ENCODE results near the gene ITPR1. TPM values are rescaled to one million over a fixed set of nuclear protein-coding genes. Genes with fewer than 3 reads are reported as not detected.

ITPR1 gene
- total RNA-seq, 4 donors from 2014 or later, result 12.1 to 68.7 (median 25.6) TPM

DNA sequence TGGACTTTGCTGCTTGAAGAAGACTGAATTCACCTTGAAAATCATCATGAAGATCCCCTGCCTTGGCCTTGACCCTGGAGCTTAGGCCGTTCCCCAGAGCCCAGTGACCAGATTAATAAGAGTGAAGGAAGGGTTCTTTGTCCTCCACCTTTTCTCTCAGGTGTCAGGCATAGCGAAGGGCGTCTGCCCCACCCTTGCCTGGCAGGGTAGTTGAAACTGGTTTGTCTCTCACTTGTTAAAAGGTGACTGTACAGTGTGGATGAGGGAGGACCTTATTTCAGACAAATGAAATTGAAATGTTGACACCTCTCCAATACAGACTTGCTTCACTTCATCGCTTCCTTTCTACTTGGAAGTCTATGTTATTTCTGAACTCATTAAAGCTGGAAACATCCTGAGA is 262.4 kb downstream of the ITPR1 start:
- 39 to 73% methylated on average over 4 of the region's 4 CpGs for WGBS, 2 donors
- no peaks in the 10 kb centered on the region for H3K9me3 ChIP-seq
- intact Hi-C loops (cut with DNase I), result no loop called here
- no peak for DNase-seq
- H3K27ac ChIP-seq, result peak overlapping the region; percentile 58 to 86 (median 82)
- peaks cover 0 to under 1% (median 0%) of the 10 kb centered on the region in 3 donors for H3K36me3 ChIP-seq
- no peaks in the 10 kb centered on the region for H3K27me3 ChIP-seq
- H3K4me3 ChIP-seq, result no peak overlapping the region
- TF ChIP-seq, protein P1, sequence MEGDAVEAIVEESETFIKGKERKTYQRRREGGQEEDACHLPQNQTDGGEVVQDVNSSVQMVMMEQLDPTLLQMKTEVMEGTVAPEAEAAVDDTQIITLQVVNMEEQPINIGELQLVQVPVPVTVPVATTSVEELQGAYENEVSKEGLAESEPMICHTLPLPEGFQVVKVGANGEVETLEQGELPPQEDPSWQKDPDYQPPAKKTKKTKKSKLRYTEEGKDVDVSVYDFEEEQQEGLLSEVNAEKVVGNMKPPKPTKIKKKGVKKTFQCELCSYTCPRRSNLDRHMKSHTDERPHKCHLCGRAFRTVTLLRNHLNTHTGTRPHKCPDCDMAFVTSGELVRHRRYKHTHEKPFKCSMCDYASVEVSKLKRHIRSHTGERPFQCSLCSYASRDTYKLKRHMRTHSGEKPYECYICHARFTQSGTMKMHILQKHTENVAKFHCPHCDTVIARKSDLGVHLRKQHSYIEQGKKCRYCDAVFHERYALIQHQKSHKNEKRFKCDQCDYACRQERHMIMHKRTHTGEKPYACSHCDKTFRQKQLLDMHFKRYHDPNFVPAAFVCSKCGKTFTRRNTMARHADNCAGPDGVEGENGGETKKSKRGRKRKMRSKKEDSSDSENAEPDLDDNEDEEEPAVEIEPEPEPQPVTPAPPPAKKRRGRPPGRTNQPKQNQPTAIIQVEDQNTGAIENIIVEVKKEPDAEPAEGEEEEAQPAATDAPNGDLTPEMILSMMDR (IDR thresholded peaks at IDR 0.05), result no peak
- no peak for TF ChIP-seq POLR2A (IDR thresholded peaks at IDR 0.05)
- peaks cover 15 to 72% (median 17%) of the 10 kb centered on the region in 3 donors for H3K4me1 ChIP-seq

GRCh38 chr3:4756057-4756775 is 263.1 kb downstream of the ITPR1 start:
- no peak overlapping the region for H3K4me3 ChIP-seq
- no peaks in the 10 kb centered on the region for H3K9me3 ChIP-seq
- peaks cover 8 to 65% (median 11%) of the 10 kb centered on the region in 3 donors for H3K4me1 ChIP-seq
- peak overlapping the region; percentile 58 to 86 (median 82) for H3K27ac ChIP-seq
- intact Hi-C loops (cut with DNase I), result no loop called here
- no peaks in the 10 kb centered on the region for H3K27me3 ChIP-seq
- H3K36me3 ChIP-seq, result peaks cover 0 to 7% (median 0%) of the 10 kb centered on the region in 3 donors
- 62 to 70% methylated on average over 10 of the region's 10 CpGs for WGBS, 2 donors
- TF ChIP-seq POLR2A (IDR thresholded peaks at IDR 0.05), result no peak
- TF ChIP-seq, protein P1 (IDR thresholded peaks at IDR 0.05), result no peak
- no peak for DNase-seq

- WGBS, 2 donors, result 81 to 95% methylated on average over 3 of the region's 3 CpGs
- Histone ChIP-seq H3K4me3 (no peak overlapping the region), H3K4me1 (peaks cover 1 to 62% (median 5%) of the 10 kb centered on the region in 3 donors), H3K27ac (peak overlapping the region in 3 of 4 donors; percentile 80 to 86 (median 83)), H3K27me3 (no peaks in the 10 kb centered on the region), H3K9me3 (no peaks in the 10 kb centered on the region), H3K36me3 (peaks cover 0 to 8% (median 0%) of the 10 kb centered on the region in 3 donors)
- TF ChIP-seq, protein P1 (IDR thresholded peaks at IDR 0.05), result no peak
- TF ChIP-seq POLR2A (IDR thresholded peaks at IDR 0.05), result no peak
- no peak for DNase-seq
- intact Hi-C loops (cut with DNase I), result no loop called here
Measured at GRCh38 chr3:4756855-4757574, 263.9 kb downstream of the ITPR1 start.

GRCh38 chr3:4757575-4758248 is 264.6 kb downstream of the ITPR1 start:
- Histone ChIP-seq H3K4me3 (no peak overlapping the region), H3K4me1 (peaks cover 0 to 59% (median 3%) of the 10 kb centered on the region in 3 donors), H3K27me3 (no peaks in the 10 kb centered on the region), H3K9me3 (no peaks in the 10 kb centered on the region), H3K27ac (no peak overlapping the region), H3K36me3 (peaks cover 0 to 8% (median 0%) of the 10 kb centered on the region in 3 donors)
- WGBS, 2 donors, result 81 to 84% methylated on average over 11 to 12 of the region's 12 CpGs
- intact Hi-C loops (cut with DNase I), result no loop called here
- TF ChIP-seq, protein P1 (IDR thresholded peaks at IDR 0.05), result no peak
- no peak for TF ChIP-seq POLR2A (IDR thresholded peaks at IDR 0.05)
- no peak for DNase-seq

All from esophagus squamous epithelium (tissue), 5 donors.